ENCODE results near the gene SLC38A10. TPM values are rescaled to one million over a fixed set of nuclear protein-coding genes. Genes with fewer than 3 reads are reported as not detected.

The SLC38A10 gene
- total RNA-seq, 1 experiment from 2014 or later, result 43.8 TPM

- no peaks in the 10 kb centered on the region for H3K27me3 ChIP-seq (ENCODE audit: insufficient read depth, low read length)
- no peak for DNase-seq
Observed at GRCh38 chr17:81304196-81305015, 9.3 kb upstream of the SLC38A10 start.

More at GRCh38 chr17:81304196-81305015, 9.3 kb upstream of the SLC38A10 start:
- Mint-ChIP-seq H3K27ac (peak overlapping the region in 1 of 3 experiments; percentile 61; a peak in 2 of 7 replicates), H3K36me3 (ENCODE audit: insufficient read depth in 1 of 3, low read depth in 3 of 3) (peaks cover 0 to 2% (median 0%) of the 10 kb centered on the region in 3 experiments; a peak in 2 of 7 replicates), H3K4me1 (peaks cover 11 to 20% of the 10 kb centered on the region in 2 experiments), H3K27me3 (ENCODE audit: low read depth) (peaks cover 11% of the 10 kb centered on the region), H3K9me3 (peaks cover 2 to 3% of the 10 kb centered on the region in 2 experiments; a peak in 2 of 5 replicates), H3K4me3 (no peak overlapping the region)
- no CpG with 5 or more reads among the region's 39 CpGs for WGBS (ENCODE audit: extremely low coverage, insufficient read length, low lambda C conversion rate)
- Histone ChIP-seq H3K18ac (ENCODE audit: insufficient read length, low read depth, low read length) (no peak overlapping the region), H2AFZ (ENCODE audit: low read length) (no peak overlapping the region), H3K56ac (ENCODE audit: insufficient read length, low read depth, low read length) (no peak overlapping the region), H3K4ac (ENCODE audit: low read depth, low read length) (no peak overlapping the region), H3K4me1 (ENCODE audit: insufficient read depth, low read length) (no peaks in the 10 kb centered on the region), H2BK5ac (ENCODE audit: insufficient read length, low read length) (no peak overlapping the region), H4K8ac (replicated peaks; ENCODE audit: insufficient read length, low read depth, low read length) (no peak overlapping the region), H3K14ac (ENCODE audit: insufficient read depth, low read length) (no peak overlapping the region; the same call in 1 of the 2 replicates), H4K5ac (ENCODE audit: insufficient read length, low read depth, low read length) (no peak overlapping the region), H4K91ac (ENCODE audit: insufficient read length, low read depth, low read length) (no peak overlapping the region), H3K23ac (ENCODE audit: insufficient read length, low read depth, low read length) (no peak overlapping the region), H2BK20ac (ENCODE audit: low read depth, low read length, poor library complexity, severe bottlenecking) (no peak overlapping the region), H3K27ac (ENCODE audit: insufficient read length, low read depth, low read length) (no peak overlapping the region), H3K23me2 (ENCODE audit: insufficient read length, low read depth, low read length, poor library complexity, severe bottlenecking) (no peaks in the 10 kb centered on the region), H3K79me1 (ENCODE audit: insufficient read depth, low read depth, low read length, poor library complexity, severe bottlenecking) (no peaks in the 10 kb centered on the region), H2AK5ac (ENCODE audit: insufficient read length, low read length) (no peak overlapping the region), H3T11ph (ENCODE audit: low read length) (no peak overlapping the region), H4K20me1 (ENCODE audit: control insufficient read depth, insufficient read depth, insufficient read length) (no peaks in the 10 kb centered on the region), H3K79me2 (ENCODE audit: insufficient read depth, low read length) (no peaks in the 10 kb centered on the region), H3K9me3 (ENCODE audit: control insufficient read depth, low read depth, low read length) (no peaks in the 10 kb centered on the region), H2BK120ac (ENCODE audit: low read depth, low read length, poor library complexity, severe bottlenecking) (no peak overlapping the region), H3K4me2 (ENCODE audit: insufficient read depth, insufficient read length, low read length) (no peak overlapping the region), H2BK12ac (ENCODE audit: insufficient read length, low read depth, low read length) (no peak overlapping the region), H3K9ac (ENCODE audit: extremely low read depth, insufficient read length, low read length) (no peak overlapping the region), H2BK15ac (ENCODE audit: low read depth, low read length) (no peak overlapping the region)
- no peak for TF ChIP-seq CTCF (conservative IDR thresholded peaks at IDR 0.05)

Measured in H9 (cell line).